Central memory CD8-positive, alpha-beta T cell (primary cell): ENCODE data around the gene RIMKLB.

Experiments
- ATAC-seq: fragments of 150-1000 bp; cut with Tn5 transposase; replicated peaks from 2 replicates; pipeline ENCODE4 v1.10.0; 2022; ENCODE audit warnings: mild to moderate bottlenecking, moderate FRiP score, moderate number of reproducible peaks; ENCODE audit not compliant: poor library complexity, severe bottlenecking; ENCODE audit errors: extremely low read depth
- DNase-seq, 2 donors: peaks; one replicate each; pipeline ENCODE4 v3.0.0; 2021; ENCODE audit warnings: low spot score in 2 of 2
- H3K27ac Mint-ChIP-seq: one replicate; pipeline ENCODE4 v1.8.0; 2022; ENCODE audit warnings: low read depth, mild to moderate bottlenecking, moderate library complexity, mixed read lengths
- H3K27me3 Mint-ChIP-seq: one replicate; pipeline ENCODE4 v1.8.0; 2022; ENCODE audit warnings: mixed read lengths
- H3K36me3 Mint-ChIP-seq: one replicate; pipeline ENCODE4 v1.8.0; 2022; ENCODE audit warnings: mild to moderate bottlenecking, moderate library complexity, mixed read lengths; ENCODE audit not compliant: insufficient read depth
- H3K4me1 Mint-ChIP-seq: one replicate; pipeline ENCODE4 v1.8.0; 2022; ENCODE audit warnings: mixed read lengths
- H3K4me3 Mint-ChIP-seq: one replicate; pipeline ENCODE4 v1.8.0; 2022; ENCODE audit warnings: mild to moderate bottlenecking, moderate library complexity, mixed read lengths
- H3K9me3 Mint-ChIP-seq: one replicate; pipeline ENCODE4 v1.8.0; 2022; ENCODE audit warnings: mixed read lengths

RIMKLB gene, protein sequence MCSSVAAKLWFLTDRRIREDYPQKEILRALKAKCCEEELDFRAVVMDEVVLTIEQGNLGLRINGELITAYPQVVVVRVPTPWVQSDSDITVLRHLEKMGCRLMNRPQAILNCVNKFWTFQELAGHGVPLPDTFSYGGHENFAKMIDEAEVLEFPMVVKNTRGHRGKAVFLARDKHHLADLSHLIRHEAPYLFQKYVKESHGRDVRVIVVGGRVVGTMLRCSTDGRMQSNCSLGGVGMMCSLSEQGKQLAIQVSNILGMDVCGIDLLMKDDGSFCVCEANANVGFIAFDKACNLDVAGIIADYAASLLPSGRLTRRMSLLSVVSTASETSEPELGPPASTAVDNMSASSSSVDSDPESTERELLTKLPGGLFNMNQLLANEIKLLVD

DNA sequence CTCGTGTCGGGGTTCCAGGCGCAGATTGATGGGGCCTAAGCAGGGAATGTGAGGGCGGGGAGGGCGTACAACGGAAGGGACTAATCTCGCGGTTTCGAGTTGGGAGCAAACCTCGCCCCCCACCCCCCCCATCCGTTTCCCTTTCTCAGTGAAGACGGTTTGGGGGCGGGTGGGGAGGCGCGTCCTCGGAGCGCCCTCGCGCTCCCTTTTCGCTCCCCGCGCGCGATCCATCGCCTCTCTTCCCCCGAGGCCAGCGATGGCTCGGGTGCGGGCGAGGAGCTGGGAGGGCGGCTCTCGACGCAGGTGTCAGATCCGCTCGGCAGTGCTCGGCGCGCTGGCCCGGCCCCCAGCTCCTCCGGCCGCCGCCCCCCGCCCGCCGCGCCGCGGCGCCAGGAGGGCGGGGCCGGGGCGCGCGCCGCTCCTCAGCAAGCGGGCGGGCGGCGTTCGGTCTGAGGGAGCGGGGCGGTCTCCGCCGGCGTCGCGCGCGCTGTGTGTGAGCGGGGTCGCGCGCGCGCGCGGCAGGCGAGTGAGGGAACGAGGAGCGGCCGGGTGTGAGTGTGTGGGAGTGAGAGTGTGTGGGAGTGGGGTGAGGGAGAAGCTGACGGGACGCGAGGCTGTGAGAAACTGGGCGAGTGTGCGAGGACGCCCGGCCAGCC, at the start of gene RIMKLB:
Gene RIMKLB, plus strand, starts transcription at position 516 of the 656 bp plus-strand sequence. CDS start 15,876 bp downstream, outside the sequence.
- H3K4me3 Mint-ChIP-seq, result peak within 1 kb of the TSS; percentile 98
- H3K27me3 Mint-ChIP-seq, result no peaks in the 10 kb centered on the region
- peak; percentile 79 for ATAC-seq
- peaks cover 12% of the 10 kb centered on the region for H3K36me3 Mint-ChIP-seq
- H3K9me3 Mint-ChIP-seq, result no peaks in the 10 kb centered on the region
- H3K4me1 Mint-ChIP-seq, result peaks cover 27% of the 10 kb centered on the region
- H3K27ac Mint-ChIP-seq, result peak within 1 kb of the TSS; percentile 74
- peak; percentile 39 to 52 for DNase-seq

DNA sequence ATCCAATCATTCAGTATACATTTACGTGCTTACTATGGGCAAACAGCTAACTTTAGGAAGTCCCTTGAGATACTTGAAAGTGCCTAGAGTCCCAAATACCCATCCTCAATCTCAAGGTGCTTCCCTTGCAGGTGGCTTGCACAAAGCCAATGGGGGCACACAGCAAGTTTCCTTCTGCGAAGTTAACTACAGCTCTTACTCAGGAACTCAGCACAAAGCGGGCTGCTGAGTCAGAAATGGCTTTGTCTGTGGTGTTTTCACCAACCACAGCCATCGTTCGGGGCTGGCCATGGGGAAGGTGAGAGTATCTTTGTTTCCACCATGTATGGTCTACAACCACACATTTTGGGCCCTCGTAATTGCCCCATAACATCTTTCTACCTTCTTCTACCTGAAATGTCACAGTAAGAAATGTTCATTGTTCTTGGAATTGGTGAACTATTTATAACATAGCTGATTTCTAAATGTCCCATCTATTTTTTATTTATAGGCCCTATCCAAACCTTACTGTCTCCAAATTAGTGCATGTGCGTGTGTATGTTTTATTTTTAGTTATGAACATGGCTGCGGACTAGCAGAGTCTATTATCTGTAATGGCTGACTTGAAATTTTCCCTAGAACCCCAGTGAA, 49.1 kb upstream of the RIMKLB start:
- peaks cover 52% of the 10 kb centered on the region for H3K4me1 Mint-ChIP-seq
- ATAC-seq (peak; percentile 36), DNase-seq (peak in 1 of 2 donors; percentile 13)
- H3K27me3 Mint-ChIP-seq, result no peaks in the 10 kb centered on the region
- peak overlapping the region; percentile 64 for H3K27ac Mint-ChIP-seq
- no peak overlapping the region for H3K4me3 Mint-ChIP-seq
- peaks cover 5% of the 10 kb centered on the region for H3K36me3 Mint-ChIP-seq
- H3K9me3 Mint-ChIP-seq, result no peaks in the 10 kb centered on the region

DNA sequence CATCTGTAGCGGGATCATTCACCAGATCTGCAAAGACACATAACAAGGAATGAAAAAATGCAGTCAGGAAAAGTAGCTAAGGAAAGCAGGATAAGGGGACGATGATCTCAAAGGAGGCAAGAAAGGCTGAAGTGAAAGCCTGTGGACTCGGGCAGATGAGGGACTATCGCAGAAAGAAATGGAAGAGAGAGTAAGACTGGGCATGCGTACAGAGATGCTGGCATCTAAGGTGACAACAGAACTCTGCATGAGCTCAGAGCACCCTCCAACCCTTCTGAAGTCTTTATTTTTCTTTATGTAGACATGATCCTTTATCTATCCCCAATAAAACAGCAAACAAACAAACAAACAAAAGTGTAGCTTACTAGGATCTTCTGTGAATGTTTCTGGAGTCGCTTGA, 42.4 kb upstream of the RIMKLB start:
- ATAC-seq (no peak), DNase-seq (no peak)
- no peaks in the 10 kb centered on the region for H3K36me3 Mint-ChIP-seq
- no peaks in the 10 kb centered on the region for H3K4me1 Mint-ChIP-seq
- H3K27ac Mint-ChIP-seq, result no peak overlapping the region
- no peaks in the 10 kb centered on the region for H3K27me3 Mint-ChIP-seq
- no peak overlapping the region for H3K4me3 Mint-ChIP-seq
- H3K9me3 Mint-ChIP-seq, result no peaks in the 10 kb centered on the region

DNA sequence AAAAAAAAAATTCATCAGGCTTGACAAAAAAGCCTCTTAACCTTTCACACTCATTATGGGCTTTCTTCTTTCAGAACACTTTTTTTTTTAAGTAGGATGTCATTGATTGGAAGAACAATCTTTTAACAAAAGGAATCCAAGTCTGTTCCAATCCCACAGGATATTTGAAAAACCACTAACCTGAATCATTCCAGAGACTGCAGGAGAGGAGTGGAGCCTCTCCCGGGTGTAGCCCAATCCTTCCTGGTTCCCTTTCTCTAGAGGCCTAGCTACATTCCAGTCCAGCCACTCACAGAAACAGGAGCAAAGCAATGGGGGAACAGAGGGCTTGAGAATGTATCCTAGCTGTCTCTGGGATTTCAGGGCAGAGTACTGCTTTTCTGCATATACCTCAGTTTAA, 39.4 kb upstream of the RIMKLB start:
- Mint-ChIP-seq H3K4me3 (no peak overlapping the region), H3K27me3 (no peaks in the 10 kb centered on the region), H3K4me1 (no peaks in the 10 kb centered on the region), H3K36me3 (no peaks in the 10 kb centered on the region), H3K9me3 (no peaks in the 10 kb centered on the region), H3K27ac (no peak overlapping the region)
- DNase-seq, result no peak
- ATAC-seq, result no peak

DNA sequence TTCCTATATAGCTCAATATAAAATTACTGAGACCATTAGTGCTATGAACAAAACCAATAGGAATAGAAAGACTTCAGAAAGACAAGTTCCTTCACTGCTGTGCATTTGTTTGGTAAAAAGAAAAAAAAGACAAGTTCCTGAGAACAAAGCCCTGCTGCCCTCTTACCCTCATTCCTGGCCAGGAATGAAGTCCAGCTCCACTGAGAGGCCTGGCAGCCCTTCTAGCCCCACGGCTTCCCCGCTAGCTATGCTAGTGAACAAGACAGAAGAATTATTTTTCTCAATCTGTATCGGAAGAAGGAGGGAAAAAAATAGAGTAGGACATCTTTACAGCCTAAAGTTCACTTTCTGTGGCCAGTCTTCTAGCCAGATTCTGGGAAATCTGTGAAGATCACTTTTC, 36.8 kb upstream of the RIMKLB start:
- no peak for DNase-seq
- H3K36me3 Mint-ChIP-seq, result no peaks in the 10 kb centered on the region
- no peaks in the 10 kb centered on the region for H3K9me3 Mint-ChIP-seq
- ATAC-seq, result no peak
- no peaks in the 10 kb centered on the region for H3K27me3 Mint-ChIP-seq
- H3K4me3 Mint-ChIP-seq, result no peak overlapping the region
- H3K4me1 Mint-ChIP-seq, result no peaks in the 10 kb centered on the region
- no peak overlapping the region for H3K27ac Mint-ChIP-seq

DNA sequence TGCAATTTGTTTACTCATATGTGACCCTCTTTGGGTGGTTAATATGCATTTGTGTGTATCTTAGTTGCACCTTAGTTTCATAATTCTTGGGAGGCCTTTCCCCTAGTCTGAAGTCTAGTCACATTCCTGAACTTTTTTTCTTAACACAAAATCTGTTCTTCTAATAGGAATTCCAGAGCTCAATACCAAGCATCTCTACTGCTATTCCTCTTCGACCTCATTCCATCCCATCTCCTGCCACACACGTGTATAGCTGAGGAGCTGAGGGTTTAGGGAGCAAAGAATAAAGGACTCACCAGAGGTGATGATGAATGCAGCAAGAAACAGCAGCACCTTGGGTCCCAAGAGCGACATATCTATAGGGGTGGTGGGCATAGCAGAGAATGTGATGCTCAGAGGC, 36.0 kb upstream of the RIMKLB start:
- ATAC-seq (no peak), DNase-seq (no peak)
- Mint-ChIP-seq H3K9me3 (no peaks in the 10 kb centered on the region), H3K27me3 (no peaks in the 10 kb centered on the region), H3K27ac (no peak overlapping the region), H3K36me3 (no peaks in the 10 kb centered on the region), H3K4me1 (no peaks in the 10 kb centered on the region), H3K4me3 (no peak overlapping the region)

DNA sequence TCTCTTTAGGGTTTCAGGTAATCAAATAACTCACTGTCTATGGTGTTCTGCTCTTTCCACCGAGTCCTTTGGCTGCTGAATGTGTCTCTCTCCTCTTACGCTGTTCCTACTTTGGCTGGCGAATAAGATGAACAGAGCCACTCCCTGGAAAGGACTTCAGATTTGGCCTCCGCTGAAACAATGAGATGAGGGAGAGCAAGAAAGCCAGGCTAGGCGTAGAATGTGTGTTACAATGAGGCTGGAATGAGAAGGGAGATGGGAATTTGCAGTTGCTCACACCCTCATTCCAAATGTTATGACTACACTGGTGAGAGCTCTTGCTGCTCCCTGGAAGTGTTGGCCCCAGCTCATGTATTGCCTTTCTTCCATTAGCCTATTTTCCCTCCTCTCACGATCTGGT, 35.2 kb upstream of the RIMKLB start, which contains the start of gene MFAP5:
Gene MFAP5, minus strand, starts transcription at position 234 of the 400 bp plus-strand sequence. CDS start 722 bp downstream, outside the sequence.
- Mint-ChIP-seq H3K4me1 (no peaks in the 10 kb centered on the region), H3K9me3 (no peaks in the 10 kb centered on the region), H3K27me3 (no peaks in the 10 kb centered on the region), H3K4me3 (no peak within 1 kb of the TSS), H3K36me3 (no peaks in the 10 kb centered on the region), H3K27ac (no peak within 1 kb of the TSS)
- ATAC-seq, result no peak
- no peak for DNase-seq

DNA sequence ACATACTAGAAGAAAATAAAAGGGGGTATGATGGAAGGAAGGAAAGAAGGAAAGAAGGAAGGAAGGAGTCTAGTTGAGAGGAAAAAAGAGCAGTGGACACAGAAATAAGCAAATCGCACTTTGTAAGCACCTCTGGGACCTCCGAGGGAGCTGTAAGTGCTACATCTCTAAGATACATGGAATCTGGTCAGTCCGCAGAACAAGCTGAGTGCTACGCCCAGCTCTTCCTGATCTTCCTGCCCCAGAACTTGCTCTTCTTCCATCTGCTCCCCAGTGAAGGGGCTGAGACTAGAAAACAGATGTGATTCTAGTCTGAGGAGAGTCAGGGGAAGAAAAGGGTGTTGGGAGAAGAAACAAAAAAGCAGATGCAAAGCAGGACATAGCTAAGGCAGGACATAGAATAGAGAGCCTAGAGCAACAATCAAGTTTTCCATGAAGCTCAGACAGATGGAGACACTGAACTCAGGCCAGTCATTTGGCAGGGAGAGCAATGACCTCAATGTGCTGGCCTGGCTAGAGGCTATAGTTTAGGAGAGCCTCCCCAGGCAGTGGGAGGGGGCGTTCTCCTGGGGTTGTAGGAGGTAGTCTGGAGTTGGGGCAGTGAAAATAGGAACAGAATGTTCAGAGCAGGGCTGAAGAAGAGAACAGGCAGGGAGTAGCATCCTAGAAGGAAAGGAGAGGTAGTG, 33.4 kb upstream of the RIMKLB start:
- H3K27ac Mint-ChIP-seq, result no peak overlapping the region
- H3K9me3 Mint-ChIP-seq, result no peaks in the 10 kb centered on the region
- no peaks in the 10 kb centered on the region for H3K36me3 Mint-ChIP-seq
- H3K27me3 Mint-ChIP-seq, result no peaks in the 10 kb centered on the region
- DNase-seq, result no peak
- no peak for ATAC-seq
- no peak overlapping the region for H3K4me3 Mint-ChIP-seq
- no peaks in the 10 kb centered on the region for H3K4me1 Mint-ChIP-seq

DNA sequence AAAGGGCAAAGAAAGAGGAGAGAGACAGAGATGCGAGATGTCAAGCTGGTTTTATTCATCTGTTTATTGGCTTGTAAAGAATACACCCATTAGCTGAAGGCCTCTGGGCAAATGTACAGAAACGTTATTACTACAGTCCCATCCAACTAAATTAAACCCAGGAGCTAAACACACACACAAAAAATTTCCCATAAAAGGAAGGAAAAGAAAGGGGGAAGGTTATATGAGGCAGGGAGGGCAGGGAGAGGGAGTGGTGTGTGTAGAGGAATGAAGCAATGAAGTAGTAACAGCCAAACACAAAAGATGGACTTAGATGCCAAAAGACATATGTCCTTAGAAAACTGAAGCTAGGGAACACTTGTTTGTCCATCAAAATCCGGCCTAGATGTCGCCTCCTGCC, 32.0 kb upstream of the RIMKLB start:
- Mint-ChIP-seq H3K4me3 (no peak overlapping the region), H3K27me3 (no peaks in the 10 kb centered on the region), H3K4me1 (no peaks in the 10 kb centered on the region), H3K36me3 (no peaks in the 10 kb centered on the region), H3K27ac (no peak overlapping the region), H3K9me3 (no peaks in the 10 kb centered on the region)
- ATAC-seq (no peak), DNase-seq (no peak)

DNA sequence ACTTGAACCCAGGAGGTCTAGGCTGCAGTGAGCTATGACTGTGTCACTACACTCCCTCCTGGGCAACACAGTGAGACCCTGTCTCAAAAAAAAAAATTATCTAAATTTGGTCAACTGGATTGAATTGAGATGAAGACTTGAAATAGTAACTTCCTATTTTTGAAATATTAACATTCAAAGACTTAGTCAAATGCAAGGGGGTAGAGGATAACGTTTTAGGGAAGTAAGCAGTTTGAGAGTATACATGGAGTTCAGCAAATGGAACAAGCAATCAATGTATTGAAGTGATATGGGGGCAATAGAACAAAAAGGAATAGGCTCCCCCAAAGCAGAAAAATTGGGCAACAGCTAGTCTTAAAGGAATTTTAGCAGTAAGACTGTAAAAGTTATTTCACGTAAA, 30.5 kb upstream of the RIMKLB start:
- ATAC-seq, result no peak
- Mint-ChIP-seq H3K27ac (no peak overlapping the region), H3K4me3 (no peak overlapping the region), H3K27me3 (no peaks in the 10 kb centered on the region), H3K9me3 (no peaks in the 10 kb centered on the region), H3K36me3 (no peaks in the 10 kb centered on the region), H3K4me1 (no peaks in the 10 kb centered on the region)
- DNase-seq, result no peak

DNA sequence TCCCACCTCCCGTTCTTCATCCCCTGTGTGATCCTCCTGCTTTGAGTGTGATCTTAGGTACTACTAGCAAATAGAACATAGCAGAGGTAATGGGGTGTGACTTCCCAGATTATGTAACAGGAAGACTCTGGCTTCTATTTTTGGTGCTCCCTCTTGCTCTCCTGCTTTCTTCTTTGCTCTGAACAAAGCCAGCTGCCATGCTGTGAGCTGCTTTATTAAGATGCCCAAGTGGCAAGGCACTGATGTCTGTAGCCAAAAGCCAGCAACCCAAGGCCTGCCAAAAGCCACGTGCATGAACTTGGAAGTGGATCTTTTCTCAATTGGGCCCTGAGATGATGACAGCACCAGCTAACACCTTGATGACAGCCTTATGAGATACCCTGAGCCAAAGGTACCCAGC, 29.4 kb upstream of the RIMKLB start:
- H3K4me1 Mint-ChIP-seq, result no peaks in the 10 kb centered on the region
- H3K36me3 Mint-ChIP-seq, result no peaks in the 10 kb centered on the region
- H3K27ac Mint-ChIP-seq, result no peak overlapping the region
- ATAC-seq, result no peak
- DNase-seq, result no peak
- no peak overlapping the region for H3K4me3 Mint-ChIP-seq
- H3K27me3 Mint-ChIP-seq, result no peaks in the 10 kb centered on the region
- no peaks in the 10 kb centered on the region for H3K9me3 Mint-ChIP-seq

DNA sequence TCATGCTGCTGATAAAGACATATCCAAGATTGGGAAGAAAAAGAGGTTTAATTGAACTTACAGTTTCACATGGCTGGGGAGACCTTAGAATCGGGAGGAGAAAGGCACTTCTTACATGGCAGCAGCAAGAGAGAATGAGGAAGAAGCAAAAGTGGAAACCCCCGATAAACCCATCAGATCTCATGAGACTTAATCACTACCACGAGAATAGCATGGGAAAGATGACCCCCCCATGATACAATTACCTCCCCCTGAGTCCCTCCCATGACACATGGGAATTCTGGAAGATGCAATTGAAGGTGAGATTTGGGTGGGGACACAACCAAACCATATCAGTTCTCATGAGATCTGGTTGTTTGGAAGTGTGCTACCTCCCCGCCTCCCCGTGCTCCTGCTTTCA, 25.4 kb upstream of the RIMKLB start:
- DNase-seq, result no peak
- no peaks in the 10 kb centered on the region for H3K36me3 Mint-ChIP-seq
- H3K27me3 Mint-ChIP-seq, result no peaks in the 10 kb centered on the region
- H3K9me3 Mint-ChIP-seq, result no peaks in the 10 kb centered on the region
- no peak overlapping the region for H3K4me3 Mint-ChIP-seq
- ATAC-seq, result no peak
- H3K27ac Mint-ChIP-seq, result no peak overlapping the region
- peaks cover 4% of the 10 kb centered on the region for H3K4me1 Mint-ChIP-seq
